Measurements from ENCODE around the gene OPALIN.
"Not testable (repeated sequence)": the region's sequence is repeated elsewhere in the genome, so short reads cannot be mapped to it uniquely, and the experiment has no call there.

OPALIN gene

GRCh38 chr10:96338279-96338925 lies 20.4 kb downstream of the OPALIN start:
- no peak for DNase-seq (ENCODE audit: low read depth, low spot score)

- DNase-seq (ENCODE audit: low read depth, low spot score) = no peak
Measured at GRCh38 chr10:96337106-96337505, 21.7 kb downstream of the OPALIN start.

GRCh38 chr10:96334616-96335526 lies 23.9 kb downstream of the OPALIN start:
- DNase-seq (ENCODE audit: low read depth, low spot score) = no peak

GRCh38 chr10:96333101-96333500 lies 25.7 kb downstream of the OPALIN start:
- no peak for DNase-seq (ENCODE audit: low read depth, low spot score)

- no peak for DNase-seq (ENCODE audit: low read depth, low spot score)
Measured at GRCh38 chr10:96327462-96327861, 31.3 kb downstream of the OPALIN start.

GRCh38 chr10:96325719-96326373 lies 33.0 kb downstream of the OPALIN start:
- no peak for DNase-seq (ENCODE audit: low read depth, low spot score)

- DNase-seq (ENCODE audit: low read depth, low spot score) = no peak
Measured at GRCh38 chr10:96324447-96324846, 34.4 kb downstream of the OPALIN start.

- no peak for DNase-seq (ENCODE audit: low read depth, low spot score)
Measured at GRCh38 chr10:96322275-96322674, 36.5 kb downstream of the OPALIN start.

GRCh38 chr10:96321822-96322221 lies 37.0 kb downstream of the OPALIN start:
- no peak for DNase-seq (ENCODE audit: low read depth, low spot score)

GRCh38 chr10:96319754-96320474 lies 38.9 kb downstream of the OPALIN start:
- DNase-seq (ENCODE audit: low read depth, low spot score) = no peak

GRCh38 chr10:96317067-96317833 lies 41.6 kb downstream of the OPALIN start:
- no peak for DNase-seq (ENCODE audit: low read depth, low spot score)

GRCh38 chr10:96313344-96313743 lies 45.5 kb downstream of the OPALIN start:
- no peak for DNase-seq (ENCODE audit: low read depth, low spot score)

- DNase-seq (ENCODE audit: low read depth, low spot score) = no peak
Measured at GRCh38 chr10:96311180-96311715, 47.6 kb downstream of the OPALIN start.

- no peak for DNase-seq (ENCODE audit: low read depth, low spot score)
Measured at GRCh38 chr10:96310321-96310669, 48.5 kb downstream of the OPALIN start.

GRCh38 chr10:96309628-96310320 lies 49.0 kb downstream of the OPALIN start:
- no peak for DNase-seq (ENCODE audit: low read depth, low spot score)

- DNase-seq (ENCODE audit: low read depth, low spot score) = not testable (repeated sequence)
Measured at GRCh38 chr10:96308854-96309253, 49.9 kb downstream of the OPALIN start.

- DNase-seq (ENCODE audit: low read depth, low spot score) = no peak
Measured at GRCh38 chr10:96306516-96306915, 52.3 kb downstream of the OPALIN start.

- no peak for DNase-seq (ENCODE audit: low read depth, low spot score)
Measured at GRCh38 chr10:96305019-96305418, 53.8 kb downstream of the OPALIN start.

- no peak for DNase-seq (ENCODE audit: low read depth, low spot score)
Measured at GRCh38 chr10:96304230-96304629, 54.6 kb downstream of the OPALIN start, which contains the start of gene DNTT. DNTT (plus strand) TSS chr10:96304434; CDS start chr10:96304498, 64 bp downstream.

- no peak for DNase-seq (ENCODE audit: low read depth, low spot score)
Measured at GRCh38 chr10:96301616-96302015, 57.2 kb downstream of the OPALIN start.

Data from activated naive CD8-positive, alpha-beta T cell treated with anti-CD3 and anti-CD28 coated beads, Interleukin-2, amount 50 U/mL, for 16 hours (primary cell).